Measurements from ENCODE around the gene IL15RA. TPM values are rescaled to one million over a fixed set of nuclear protein-coding genes. Genes with fewer than 3 reads are reported as not detected.

Gene IL15RA
- total and polyA plus RNA-seq, 10 of the 15 experiments (the other 5 are each of a cell fraction or from before 2014, with no cell fraction given) = 2.0 to 14.8 (median 12.1) TPM

GRCh38 chr10:5970527-5970926, 6.8 kb downstream of the IL15RA start (continued):
- TF ChIP-seq, protein P1, sequence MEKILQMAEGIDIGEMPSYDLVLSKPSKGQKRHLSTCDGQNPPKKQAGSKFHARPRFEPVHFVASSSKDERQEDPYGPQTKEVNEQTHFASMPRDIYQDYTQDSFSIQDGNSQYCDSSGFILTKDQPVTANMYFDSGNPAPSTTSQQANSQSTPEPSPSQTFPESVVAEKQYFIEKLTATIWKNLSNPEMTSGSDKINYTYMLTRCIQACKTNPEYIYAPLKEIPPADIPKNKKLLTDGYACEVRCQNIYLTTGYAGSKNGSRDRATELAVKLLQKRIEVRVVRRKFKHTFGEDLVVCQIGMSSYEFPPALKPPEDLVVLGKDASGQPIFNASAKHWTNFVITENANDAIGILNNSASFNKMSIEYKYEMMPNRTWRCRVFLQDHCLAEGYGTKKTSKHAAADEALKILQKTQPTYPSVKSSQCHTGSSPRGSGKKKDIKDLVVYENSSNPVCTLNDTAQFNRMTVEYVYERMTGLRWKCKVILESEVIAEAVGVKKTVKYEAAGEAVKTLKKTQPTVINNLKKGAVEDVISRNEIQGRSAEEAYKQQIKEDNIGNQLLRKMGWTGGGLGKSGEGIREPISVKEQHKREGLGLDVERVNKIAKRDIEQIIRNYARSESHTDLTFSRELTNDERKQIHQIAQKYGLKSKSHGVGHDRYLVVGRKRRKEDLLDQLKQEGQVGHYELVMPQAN (conservative IDR thresholded peaks at IDR 0.05) = no peak

- TF ChIP-seq ZNF207 (IDR thresholded peaks at IDR 0.05; ENCODE audit: borderline replicate concordance) (no peak), CHD2 (IDR thresholded peaks at IDR 0.05; ENCODE audit: borderline replicate concordance, low read depth, low read length) (no peak), RUNX3 (IDR thresholded peaks at IDR 0.05; ENCODE audit: low read length) (no peak), FOXK2 (IDR thresholded peaks at IDR 0.05) (no peak), PAX5 (IDR thresholded peaks at IDR 0.05; ENCODE audit: borderline replicate concordance, low read depth, low read length) (no peak)
- TF ChIP-seq, protein P2, sequence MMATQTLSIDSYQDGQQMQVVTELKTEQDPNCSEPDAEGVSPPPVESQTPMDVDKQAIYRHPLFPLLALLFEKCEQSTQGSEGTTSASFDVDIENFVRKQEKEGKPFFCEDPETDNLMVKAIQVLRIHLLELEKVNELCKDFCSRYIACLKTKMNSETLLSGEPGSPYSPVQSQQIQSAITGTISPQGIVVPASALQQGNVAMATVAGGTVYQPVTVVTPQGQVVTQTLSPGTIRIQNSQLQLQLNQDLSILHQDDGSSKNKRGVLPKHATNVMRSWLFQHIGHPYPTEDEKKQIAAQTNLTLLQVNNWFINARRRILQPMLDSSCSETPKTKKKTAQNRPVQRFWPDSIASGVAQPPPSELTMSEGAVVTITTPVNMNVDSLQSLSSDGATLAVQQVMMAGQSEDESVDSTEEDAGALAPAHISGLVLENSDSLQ (IDR thresholded peaks at IDR 0.05) = no peak
- TF ChIP-seq, protein P3, sequence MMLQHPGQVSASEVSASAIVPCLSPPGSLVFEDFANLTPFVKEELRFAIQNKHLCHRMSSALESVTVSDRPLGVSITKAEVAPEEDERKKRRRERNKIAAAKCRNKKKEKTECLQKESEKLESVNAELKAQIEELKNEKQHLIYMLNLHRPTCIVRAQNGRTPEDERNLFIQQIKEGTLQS (IDR thresholded peaks at IDR 0.05; ENCODE audit: borderline replicate concordance, extremely low read depth, low read depth, low read length) = no peak
- Histone ChIP-seq H3K36me3 (ENCODE audit: control insufficient read depth in 2 of 2, insufficient read depth in 2 of 2, low read length in 1 of 2) (peaks cover 1 to 5% of the 10 kb centered on the region in 2 experiments; a peak in 3 of 4 replicates), H3K9me3 (replicated peaks; ENCODE audit: control insufficient read depth, insufficient read depth, low read length) (no peaks in the 10 kb centered on the region), H3K4me3 (no peak overlapping the region), H3K27me3 (replicated peaks in 1 of 2; ENCODE audit: control insufficient read depth in 2 of 2, insufficient read depth in 2 of 2, low read length in 1 of 2) (no peaks in the 10 kb centered on the region), H3K79me2 (ENCODE audit: control insufficient read depth, insufficient read depth, low read length) (peaks cover 55% of the 10 kb centered on the region), H3K4me2 (ENCODE audit: control insufficient read depth, insufficient read depth) (no peak overlapping the region), H2AFZ (ENCODE audit: control insufficient read depth, low read depth, low read length) (no peak overlapping the region), H3K4me1 (ENCODE audit: control insufficient read depth, insufficient read depth, low read length) (peaks cover 19% of the 10 kb centered on the region), H3K27ac (ENCODE audit: control insufficient read depth, insufficient read depth) (no peak overlapping the region), H3K9ac (ENCODE audit: control insufficient read depth, insufficient read depth, low read length) (no peak overlapping the region), H4K20me1 (ENCODE audit: control insufficient read depth, insufficient read depth) (no peaks in the 10 kb centered on the region)
- ChIA-PET CTCF (interaction anchor here (2.9 kb wide), 1 partner anchor 44 kb away, joined by 7 read pairs; no protein-coding TSS in a partner anchor), SMC1A (ENCODE audit: uncharacterized antibody, unreplicated experiment) (interaction anchor here (1.0 to 1.7 kb wide), 4 partner anchors 9 to 160 kb away, joined by 3 to 4 read pairs (median 4); no protein-coding TSS in a partner anchor), POLR2A (interaction anchor here (0.5 to 2.0 kb wide), 3 partner anchors 94 to 240 kb away, joined by 3 to 8 read pairs (median 6); no protein-coding TSS in a partner anchor), RAD21 (ENCODE audit: unreplicated experiment) (interaction anchor here (1.0 kb wide), 1 partner anchor 118 kb away, joined by 3 read pairs; no protein-coding TSS in a partner anchor)
- TSS peak; percentile 19 for BruUV-seq (replicated peaks)
- ATAC-seq (no peak), DNase-seq (ENCODE audit: low read depth, low spot score) (no peak), FAIRE-seq (no peak)
- 96% methylated on average over 2 of the region's 2 CpGs for WGBS (ENCODE audit: insufficient coverage, insufficient replicate concordance, low lambda C conversion rate, missing lambda C conversion rate)
- in situ Hi-C loops (cut with MboI) (no loop called here), intact Hi-C loops (cut with micrococcal nuclease; ENCODE audit: unreplicated experiment) (no loop called here)
These were observed 7.3 kb downstream of the IL15RA start for GRCh38 chr10:5970066-5970465.

All from GM12878 (cell line).